Measurements from ENCODE around the gene NEGR1.

The NEGR1 gene

GRCh38 chr1:71464016-71464415 is 818.3 kb downstream of the NEGR1 start:
- DNase-seq (ENCODE audit: low read depth in 2 of 2): no peak

DNA sequence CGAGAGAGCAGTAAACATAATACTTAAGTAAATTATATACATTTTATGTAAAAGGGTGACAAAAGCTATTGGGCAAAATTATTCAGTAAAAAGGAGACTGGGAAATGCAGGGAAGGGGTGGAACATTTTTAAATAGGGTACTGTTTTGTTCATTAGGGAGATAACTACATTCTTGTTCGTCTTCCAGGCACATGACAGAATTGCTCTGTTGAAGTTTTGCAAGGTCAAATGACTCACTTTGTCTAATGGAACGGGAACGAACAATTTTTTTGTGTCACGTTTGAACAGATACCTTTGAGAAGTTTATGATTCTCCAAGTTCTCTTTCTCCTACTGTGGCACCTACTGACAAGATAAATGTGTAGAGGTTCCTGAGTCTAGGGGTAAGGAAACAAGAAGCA is 819.2 kb downstream of the NEGR1 start:
- no peak for DNase-seq (ENCODE audit: low read depth in 2 of 2)

DNA sequence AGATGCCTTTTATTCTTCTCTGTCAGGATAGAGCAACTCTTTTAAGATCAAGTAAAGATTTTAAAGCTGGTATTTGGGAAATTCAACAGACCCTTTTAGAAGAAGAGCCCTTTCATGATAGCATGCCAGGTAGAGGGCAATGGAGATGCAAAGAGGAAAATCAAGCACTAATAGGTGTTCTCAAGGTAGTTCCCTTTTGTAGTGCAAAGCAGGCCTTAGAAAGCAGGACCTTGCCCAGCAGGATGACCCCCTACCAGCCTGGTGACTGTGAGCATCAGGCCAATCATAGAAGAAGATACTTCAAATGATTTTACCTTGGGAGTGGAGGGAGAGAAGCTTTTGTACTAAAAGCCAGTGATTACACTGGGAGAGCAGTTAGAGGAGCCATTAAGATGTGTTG is 820.1 kb downstream of the NEGR1 start:
- DNase-seq (ENCODE audit: low read depth in 2 of 2): no peak

GRCh38 chr1:71461416-71461815 is 820.9 kb downstream of the NEGR1 start:
- no peak for DNase-seq (ENCODE audit: low read depth in 2 of 2)

GRCh38 chr1:71448444-71448843 is 833.9 kb downstream of the NEGR1 start:
- DNase-seq (ENCODE audit: low read depth in 2 of 2): no peak

- DNase-seq (ENCODE audit: low read depth in 2 of 2): no peak
These were observed 843.7 kb downstream of the NEGR1 start for GRCh38 chr1:71438626-71439025.

DNA sequence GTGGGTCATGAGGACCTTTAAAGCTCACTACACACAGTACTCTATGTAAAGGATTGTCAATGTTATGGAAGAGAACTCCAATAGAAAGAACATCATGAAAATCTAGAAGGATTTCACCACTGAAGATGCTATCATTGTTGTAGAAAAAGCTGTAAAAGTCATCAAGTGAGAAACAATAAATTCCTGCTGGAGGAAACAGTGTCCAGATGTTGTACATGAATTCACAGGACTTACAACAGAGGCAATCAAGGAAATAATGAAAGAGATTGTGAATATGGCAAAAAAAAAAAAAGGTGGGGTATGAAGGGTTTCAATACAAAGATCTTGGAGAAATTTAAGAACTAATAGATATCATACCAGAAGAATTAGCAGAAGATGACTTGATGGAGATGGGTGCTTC is 846.4 kb downstream of the NEGR1 start:
- DNase-seq (ENCODE audit: low read depth in 2 of 2): no peak

DNA sequence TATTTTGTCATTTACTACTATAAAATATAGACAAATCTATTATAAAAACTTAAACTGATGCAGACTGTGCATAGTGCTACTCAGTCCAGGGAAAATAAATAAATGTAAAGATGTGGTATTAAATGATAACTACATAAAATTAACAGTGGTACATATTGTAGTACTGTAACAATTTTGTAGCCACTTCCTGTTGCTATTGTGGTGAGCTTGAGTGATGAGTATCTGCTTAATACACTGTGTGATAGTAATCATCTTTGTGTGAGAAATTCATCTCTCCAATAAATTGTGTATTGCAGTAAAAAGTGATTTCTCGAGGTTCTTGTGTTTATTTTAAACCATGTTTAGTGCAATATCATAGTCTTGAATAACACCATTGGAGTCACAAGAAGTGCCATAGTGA is 848.1 kb downstream of the NEGR1 start:
- no peak for DNase-seq (ENCODE audit: low read depth in 2 of 2)

DNA sequence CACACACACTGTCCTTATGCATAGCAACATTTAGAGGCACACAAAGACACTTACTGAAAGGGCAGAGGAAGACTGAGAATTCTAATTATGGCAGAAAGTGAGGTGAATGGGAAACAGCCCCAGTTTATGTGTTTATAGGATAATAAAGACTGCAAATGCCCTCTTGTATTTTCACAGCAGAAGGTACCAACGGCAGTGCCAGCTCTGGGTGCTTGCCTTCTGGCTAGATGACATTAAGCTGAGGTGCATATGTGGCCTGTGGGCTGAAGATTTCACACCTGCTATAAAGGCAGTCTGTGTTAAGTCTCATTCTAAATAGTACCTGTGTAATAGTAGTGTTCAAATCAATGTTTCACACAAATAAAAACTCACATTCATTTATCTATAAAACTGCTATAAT is 854.3 kb downstream of the NEGR1 start:
- DNase-seq (ENCODE audit: low read depth in 2 of 2): no peak

GRCh38 chr1:71427066-71427465 is 855.3 kb downstream of the NEGR1 start:
- DNase-seq (ENCODE audit: low read depth in 2 of 2): no peak

- no peak for DNase-seq (ENCODE audit: low read depth in 2 of 2)
These were observed 857.8 kb downstream of the NEGR1 start for GRCh38 chr1:71424536-71424935.

DNA sequence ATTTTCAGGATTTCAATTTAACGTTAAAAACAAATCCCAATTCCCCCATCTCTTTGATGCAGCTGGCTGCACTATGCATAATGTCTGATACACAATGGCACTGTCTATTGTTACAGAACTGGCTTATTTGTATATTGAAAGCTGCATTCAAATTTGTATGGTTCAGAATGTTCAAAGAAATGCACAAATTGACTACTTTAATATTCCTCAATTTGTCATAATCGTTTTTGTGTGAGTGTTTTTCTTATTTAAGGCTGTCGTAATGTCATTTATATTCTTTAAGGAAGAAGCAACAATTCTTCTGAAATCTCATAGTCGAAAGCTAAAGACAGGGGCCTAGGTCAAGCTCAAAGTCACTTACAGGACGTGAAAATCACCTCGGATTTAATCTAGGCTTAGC is 860.1 kb downstream of the NEGR1 start:
- no peak for DNase-seq (ENCODE audit: low read depth in 2 of 2)

GRCh38 chr1:71417421-71417820 is 864.9 kb downstream of the NEGR1 start:
- no peak for DNase-seq (ENCODE audit: low read depth in 2 of 2)

DNA sequence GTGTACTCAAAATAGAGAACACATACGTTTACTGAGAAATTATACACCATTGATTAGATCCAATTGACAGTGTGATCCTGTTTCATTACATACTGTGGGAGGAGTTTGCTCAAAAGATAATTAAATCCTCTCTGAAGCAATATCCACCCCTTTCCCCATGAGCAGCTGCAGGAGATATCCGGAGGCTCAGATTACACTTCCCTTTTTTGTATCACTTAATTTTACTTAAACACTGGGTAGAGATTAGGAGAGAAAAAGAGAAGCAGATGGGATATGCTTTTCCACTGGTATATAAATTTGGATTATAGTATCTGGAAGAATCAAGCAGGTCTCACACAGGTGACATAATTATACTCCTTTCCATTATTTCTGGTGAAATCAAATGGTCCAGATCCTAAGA is 868.2 kb downstream of the NEGR1 start:
- no peak for DNase-seq (ENCODE audit: low read depth in 2 of 2)

DNA sequence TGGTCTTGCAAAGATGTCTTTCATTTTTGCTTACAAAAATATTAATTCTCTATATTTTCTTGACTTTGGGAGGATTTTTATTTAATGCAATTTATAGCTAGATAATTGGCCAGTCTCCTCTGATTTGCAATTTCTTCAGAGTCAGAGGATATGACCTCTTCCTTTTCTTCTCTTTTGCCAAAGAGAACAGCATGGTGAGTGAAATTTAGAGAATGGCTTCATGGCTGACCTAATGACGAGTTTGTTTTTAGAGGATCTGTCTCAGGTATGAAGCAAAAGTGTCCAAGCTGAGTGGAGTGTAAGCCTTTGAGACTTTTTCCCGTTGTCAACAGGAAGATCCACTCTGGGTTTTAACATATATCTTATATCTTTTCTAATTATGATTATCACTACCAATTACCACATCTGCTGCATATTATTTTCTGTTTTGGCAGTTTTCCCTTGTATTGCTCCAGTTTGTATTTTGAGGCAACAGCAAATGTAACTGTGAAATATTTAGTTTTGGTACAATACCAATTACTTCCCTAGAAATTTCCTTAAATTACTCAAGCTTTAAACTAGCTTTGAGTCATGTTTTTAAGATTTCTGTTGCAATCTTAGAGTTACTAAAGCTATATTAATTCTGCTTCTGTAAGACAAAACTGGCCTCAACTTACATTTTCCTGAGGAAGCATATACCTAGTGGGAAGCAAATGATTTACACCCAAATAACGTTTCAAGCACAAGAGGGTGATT is 868.7 kb downstream of the NEGR1 start:
- DNase-seq (ENCODE audit: low read depth in 2 of 2): no peak

- DNase-seq (ENCODE audit: low read depth in 2 of 2): no peak
These were observed 882.3 kb downstream of the NEGR1 start for GRCh38 chr1:71400050-71400449.

DNA sequence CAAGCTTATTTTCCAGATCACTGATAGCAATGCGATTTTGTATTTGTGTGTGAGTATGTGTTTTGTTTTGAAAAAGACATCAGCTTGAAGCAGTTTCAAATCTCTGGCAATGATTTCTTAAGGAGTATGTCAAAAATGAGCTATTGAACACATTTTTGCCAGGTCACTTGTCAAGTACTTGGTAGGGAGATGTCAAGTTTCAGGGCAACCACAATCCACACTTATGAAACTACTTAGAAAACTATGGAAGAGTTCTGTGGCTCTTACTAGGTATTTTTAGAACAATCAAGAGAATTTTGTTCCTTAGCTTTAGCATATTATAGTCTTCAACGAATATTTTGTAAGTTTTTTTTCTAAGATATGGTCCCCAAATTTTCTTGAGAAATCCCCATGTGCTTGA is 882.7 kb downstream of the NEGR1 start:
- no peak for DNase-seq (ENCODE audit: low read depth in 2 of 2)

GRCh38 chr1:71393301-71393700 is 889.0 kb downstream of the NEGR1 start:
- no peak for DNase-seq (ENCODE audit: low read depth in 2 of 2)

GRCh38 chr1:71390518-71390917 is 891.8 kb downstream of the NEGR1 start:
- no peak for DNase-seq (ENCODE audit: low read depth in 2 of 2)

GRCh38 chr1:71377886-71378285 is 904.5 kb downstream of the NEGR1 start:
- DNase-seq (ENCODE audit: low read depth in 2 of 2): no peak

DNA sequence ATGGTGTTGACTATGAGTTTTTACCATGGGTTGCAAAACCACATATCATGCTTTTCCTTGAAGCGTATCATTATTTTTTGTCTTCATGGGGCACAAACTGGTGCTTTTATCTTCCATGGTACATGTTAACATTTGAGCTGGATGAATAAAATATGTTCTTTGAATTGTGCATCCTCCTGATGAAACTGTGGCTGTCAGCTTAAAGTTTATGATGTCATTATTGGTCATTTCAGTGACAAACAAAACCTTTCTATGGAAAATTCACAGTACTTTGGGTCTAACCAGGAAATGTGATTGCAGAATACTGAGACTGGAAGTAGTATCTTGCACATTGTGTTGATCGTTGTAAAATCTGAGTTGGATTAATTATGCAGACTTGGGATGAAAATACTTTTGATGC is 909.8 kb downstream of the NEGR1 start:
- DNase-seq (ENCODE audit: low read depth in 2 of 2): no peak

GRCh38 chr1:71371581-71371980 is 910.8 kb downstream of the NEGR1 start:
- DNase-seq (ENCODE audit: low read depth in 2 of 2): no peak

DNA sequence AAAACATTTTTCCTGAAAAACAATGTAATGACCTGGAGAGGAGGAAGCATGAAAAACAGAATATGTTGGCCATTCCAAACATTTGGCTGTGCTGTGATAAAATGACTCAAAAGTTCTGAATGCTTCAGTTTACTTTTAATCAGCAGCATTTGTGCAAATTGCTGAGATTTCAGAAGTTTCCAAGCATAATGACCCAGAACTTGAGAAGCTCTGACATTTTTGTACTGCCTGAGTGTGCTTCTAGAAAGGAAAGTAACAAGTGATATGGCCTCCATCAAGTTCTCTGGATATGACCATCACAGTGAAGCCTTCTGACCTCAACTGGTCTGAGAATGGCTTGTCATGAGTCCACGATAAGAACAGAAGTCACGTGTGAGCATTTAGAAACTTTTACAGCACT is 918.1 kb downstream of the NEGR1 start:
- no peak for DNase-seq (ENCODE audit: low read depth in 2 of 2)

- no peak for DNase-seq (ENCODE audit: low read depth in 2 of 2)
These were observed 919.6 kb downstream of the NEGR1 start for GRCh38 chr1:71362691-71363090.
